HG02938 (cell line): ENCODE measurements around the gene TRABD2B.

Experiments used
- ATAC-seq: cut with Tn5 transposase; IDR thresholded peaks from one replicate; pipeline ENCODE4 v1.9.1; 2021; ENCODE audit warnings: mild to moderate bottlenecking, moderate library complexity; ENCODE audit not compliant: unreplicated experiment

TRABD2B gene

DNA sequence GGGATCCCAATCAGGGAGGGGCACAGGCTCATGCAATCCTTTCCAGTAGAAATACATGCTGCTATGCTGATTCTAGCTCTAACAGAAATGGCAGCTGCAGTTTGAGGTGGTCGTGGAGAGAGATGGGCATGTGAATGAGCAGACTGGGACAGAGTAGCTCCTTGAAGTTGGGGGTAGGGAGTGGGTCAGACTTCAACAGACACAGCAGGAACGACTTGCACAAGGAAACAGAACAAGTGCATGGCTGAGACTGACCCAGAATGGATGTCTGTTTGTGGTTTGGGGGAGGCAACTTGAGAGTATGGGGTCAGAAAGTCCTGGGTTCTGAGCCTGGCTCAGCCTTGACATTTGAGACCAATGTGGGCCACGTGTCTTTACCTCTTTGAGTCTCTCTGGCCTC lies 25.1 kb upstream of the TRABD2B start:
- ATAC-seq, result no peak

DNA sequence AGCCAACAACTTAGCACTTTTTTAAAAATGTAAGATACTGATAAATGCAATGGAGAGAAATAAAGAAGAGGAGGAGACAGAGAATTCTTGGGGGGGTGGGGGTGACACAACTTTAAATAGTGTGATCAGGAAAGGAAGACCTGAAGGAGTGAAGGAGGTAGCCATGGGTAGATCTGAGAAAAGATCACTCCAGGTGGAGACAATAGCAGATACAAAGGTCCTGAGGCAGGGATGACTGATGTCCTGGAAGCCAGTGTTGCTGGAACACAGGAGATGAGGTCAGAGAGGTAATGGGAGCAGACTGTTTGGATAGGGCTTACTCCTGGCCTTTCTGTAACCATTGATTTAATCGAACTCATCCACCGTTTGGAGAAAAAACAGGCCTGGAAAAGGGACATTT lies 24.6 kb upstream of the TRABD2B start:
- no peak for ATAC-seq

DNA sequence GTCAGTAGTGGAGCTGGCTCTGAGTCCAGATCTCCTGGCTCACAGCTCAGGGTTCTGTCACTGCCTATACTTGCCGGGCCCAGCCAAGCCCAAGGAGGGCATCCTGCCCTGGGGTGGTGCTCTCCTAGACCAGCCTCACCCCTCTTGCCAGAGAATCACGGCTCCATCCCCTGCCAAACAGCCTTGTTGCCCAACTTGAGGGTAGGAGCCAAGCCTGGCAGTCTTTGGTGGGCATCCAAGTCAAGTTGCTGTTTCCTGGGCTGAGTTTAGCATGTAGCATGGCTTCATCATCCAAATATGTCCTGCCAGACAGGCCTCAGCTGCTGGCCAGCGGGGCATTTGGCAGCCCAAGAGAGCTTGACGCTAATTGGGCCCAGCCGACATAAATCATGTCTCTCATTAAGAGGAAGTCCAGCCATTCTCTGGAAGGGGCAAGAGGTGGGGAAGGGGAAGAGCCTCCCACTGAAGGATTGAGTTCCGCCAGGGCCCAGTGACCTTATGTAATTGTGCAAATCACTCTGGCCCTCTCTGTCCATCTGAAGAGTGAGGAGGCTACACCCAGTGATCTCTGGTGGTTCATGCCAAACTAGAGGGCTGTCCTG lies 22.6 kb upstream of the TRABD2B start:
- ATAC-seq, result no peak

DNA sequence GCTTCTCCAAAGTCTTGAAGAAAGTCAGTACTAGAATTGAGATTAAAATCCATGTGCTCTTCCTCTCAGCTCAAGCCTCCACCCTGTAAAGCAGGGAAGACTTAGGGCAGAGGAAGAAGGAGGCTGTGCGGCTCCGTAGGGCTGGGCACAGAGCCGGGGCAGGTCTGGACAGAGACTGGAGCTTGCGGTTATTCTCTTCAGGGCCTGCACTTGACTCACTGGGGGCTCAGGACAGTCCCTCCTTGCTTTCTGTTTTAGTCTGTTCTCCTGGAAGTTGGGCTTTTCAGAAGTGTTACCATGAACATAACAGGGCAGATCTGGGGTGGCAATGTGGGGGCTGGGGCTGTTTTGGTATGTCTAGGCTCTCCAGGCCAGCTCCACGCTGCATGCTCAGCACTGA lies 21.6 kb upstream of the TRABD2B start:
- no peak for ATAC-seq

DNA sequence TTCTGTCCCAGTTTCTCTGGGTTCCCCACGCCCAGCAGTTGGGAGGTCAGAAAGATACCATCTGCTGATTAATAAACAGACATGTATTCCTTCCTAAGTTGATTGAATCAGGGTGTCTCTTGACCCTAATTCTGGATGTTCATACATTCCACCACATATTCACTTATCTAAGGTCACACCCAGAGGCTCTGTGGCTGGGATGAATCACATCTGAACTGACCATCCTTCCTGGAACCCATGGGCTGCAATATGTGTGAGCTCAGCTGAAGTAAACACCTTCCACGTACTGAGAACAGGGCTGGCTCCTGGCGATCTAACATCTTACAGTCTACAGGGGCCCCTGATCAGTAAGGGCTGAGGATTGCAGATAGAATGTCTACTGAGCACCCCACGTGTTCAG lies 20.5 kb upstream of the TRABD2B start:
- no peak for ATAC-seq

DNA sequence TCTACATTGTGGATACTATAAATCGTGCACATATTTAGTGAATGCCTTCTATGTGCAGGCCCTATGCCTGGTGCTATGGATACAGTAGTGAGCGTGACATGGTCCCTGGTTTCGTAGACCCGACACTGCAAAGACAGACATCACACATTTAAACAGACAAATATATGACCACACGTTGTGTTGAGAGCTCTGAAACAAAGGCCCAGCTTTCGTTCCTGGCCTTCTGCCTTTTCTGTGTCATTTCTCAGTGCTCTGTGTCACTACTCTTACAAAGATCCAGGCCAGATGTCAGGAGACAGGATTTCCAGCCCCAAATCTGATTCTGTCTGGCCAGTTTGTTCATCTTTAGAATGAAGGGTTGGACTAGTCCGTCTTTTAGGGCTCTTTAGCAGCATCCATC lies 19.3 kb upstream of the TRABD2B start:
- ATAC-seq, result no peak

DNA sequence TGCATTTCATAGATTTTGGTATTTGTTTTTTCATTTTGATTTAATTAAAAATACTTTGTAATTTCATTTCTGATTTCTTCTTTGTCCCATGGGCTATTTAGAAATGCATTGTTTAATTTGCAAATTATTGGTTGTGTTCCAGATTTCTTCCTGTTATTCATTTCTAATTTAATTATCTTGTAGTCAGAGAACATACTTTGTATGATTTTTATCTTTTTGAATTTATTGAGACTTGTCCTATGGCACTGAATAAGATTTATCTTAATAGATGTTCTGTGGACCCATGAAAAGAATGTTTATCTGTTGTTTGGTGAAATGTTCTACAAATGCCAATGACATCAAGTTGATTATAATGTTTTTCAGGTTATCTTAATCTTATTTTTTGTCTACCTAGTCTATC lies 16.1 kb upstream of the TRABD2B start:
- ATAC-seq, result no peak

DNA sequence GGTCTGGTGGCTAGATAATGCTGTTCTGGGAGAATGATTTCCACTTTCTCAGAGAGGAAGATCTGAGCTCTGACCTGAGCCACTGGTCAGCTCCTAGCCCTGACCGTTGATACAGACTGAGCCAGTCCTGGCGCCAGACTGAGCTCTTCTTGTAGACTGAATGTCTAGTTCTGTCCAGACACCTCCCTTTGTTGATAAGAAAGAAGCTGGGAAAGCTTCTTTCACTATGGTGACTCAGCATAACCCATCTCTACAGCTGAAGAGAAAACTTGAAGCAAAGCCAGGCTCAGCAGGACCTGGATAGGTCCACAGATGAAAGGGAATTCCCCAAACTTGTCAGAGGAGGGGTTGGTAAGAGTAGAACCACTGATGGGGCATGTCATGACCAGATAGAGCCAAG lies 9.9 kb upstream of the TRABD2B start:
- no peak for ATAC-seq

DNA sequence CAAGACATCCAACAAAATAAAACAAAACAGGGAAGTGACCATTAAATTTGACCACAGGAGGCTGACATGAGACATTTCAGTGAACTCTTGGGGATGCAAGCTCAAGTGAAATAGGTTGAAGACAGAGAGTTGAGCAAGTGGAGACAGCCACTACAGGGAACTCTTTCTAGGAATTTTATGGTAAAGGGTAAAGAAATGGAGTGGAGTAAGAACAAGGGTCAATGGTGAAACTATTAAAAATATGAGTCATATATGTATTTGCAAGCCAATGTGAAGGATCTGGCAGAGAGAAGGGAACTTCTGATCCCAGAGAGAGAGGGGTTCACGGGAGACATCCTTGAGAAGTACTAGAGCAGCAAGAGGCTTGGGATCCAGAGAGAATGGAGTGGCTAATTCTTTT lies 9.1 kb upstream of the TRABD2B start:
- ATAC-seq, result no peak

DNA sequence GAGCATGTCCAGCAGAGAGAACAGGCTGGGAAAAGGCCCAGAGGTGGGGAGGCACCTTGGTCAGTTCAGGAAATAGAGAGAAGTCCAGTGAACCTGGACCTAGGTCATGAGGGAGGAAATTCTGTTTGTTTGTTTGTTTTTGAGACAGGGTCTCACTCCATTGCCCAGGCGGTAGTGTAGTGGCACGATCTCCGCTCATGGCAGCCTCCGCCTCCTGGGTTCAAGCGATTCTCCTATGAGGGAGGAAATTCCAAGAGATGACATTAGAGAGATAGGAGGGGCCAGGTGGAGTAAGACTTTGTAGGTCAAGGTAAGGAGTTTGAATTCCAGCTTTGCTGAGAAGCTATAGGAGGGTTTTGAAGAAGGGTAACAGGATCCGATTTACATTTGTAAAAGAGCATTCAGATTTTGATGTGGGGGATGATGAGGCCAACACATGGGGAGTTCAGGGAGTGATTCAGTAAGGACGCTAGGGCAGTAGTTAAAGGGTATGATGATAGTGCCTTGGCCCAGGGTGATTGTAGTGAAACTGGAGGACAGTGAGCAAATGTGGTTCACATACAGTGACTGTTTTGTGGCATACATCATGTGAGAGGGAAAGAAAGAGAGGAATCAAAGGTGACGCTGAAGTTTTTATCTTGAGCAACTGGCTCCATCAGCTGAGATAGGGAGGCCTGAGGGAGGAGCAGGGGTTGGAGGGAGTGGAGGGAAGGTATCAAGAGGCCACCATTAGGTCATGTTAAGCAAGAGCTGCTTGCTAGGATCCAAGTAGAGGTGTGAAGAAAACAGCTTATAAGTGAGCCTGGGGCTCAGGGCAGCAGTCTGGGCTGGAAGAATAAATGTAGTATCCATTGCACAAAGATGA lies 8.3 kb upstream of the TRABD2B start:
- no peak for ATAC-seq

DNA sequence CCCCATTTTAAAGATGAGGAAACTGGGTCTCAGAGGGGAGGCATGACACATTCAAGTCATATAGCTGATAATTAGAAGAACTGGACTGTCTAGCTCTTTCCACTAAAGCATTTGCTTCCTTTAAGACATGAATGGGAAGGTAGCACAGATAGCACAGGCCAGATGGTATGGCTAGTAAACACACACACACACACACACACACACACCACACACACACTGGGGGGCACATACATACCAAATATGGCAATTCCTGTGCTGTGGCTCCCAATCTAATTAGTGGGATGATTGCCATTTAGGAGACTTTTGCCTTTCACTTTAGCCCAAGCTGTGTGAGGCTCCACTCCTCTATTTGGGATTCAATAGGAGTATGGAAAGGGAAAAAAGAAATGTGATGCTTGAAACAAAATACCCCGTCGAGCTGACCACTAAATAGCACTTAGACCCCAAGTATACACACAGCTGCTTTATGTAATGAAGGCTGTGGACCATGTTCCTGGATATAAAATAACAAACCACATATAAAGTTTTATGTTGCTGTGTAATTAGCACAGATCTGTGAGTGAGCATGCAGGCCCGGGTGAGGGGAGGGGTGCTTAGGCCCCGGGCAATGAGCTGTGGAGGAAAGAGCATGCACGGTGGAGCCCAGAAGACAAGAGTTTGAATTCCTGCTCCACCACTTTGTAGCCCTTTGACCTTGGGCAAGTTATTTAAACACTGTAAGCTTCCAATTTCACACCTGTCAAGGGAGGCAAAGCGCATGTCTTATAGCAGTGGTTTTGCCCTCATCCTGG lies 6.8 kb upstream of the TRABD2B start:
- ATAC-seq, result no peak

DNA sequence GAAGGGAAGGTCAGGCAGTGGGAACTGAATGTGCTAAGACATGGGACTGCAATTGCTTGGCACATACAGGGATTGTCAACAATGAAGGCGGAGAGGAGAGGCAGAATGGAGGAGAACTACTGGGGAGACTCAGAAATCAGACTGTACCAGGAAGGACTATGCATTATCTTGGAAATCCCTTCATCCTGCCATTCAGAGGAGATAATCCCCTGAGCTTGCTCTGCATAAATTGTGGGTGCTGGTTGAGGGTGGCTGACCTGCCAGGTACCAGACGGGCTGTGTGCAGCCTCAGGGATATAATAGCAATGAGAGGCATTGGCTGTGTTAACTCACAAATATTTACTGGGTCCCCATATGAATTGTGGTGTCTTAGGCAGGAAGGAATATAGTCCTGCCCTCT lies 5.0 kb upstream of the TRABD2B start:
- no peak for ATAC-seq

DNA sequence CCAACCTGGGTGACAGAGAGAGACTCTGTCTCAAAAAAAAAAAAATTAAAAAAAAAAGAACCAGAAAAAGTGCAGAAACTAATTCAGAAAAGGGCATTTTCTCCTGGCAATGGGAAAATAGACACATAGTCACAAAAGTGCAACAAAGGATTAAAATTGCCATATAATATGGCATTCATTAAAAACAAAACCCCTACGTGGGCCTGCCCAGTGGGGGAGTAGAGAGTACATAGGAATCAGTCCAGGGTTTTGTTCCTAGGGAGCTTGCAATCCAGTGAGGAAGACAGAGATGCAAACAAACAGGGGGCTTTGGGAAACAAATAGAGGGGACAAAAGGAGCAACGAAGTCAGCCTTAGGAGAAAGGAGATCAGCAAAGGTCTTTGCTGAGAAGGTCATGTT lies 4.5 kb upstream of the TRABD2B start:
- ATAC-seq, result no peak

DNA sequence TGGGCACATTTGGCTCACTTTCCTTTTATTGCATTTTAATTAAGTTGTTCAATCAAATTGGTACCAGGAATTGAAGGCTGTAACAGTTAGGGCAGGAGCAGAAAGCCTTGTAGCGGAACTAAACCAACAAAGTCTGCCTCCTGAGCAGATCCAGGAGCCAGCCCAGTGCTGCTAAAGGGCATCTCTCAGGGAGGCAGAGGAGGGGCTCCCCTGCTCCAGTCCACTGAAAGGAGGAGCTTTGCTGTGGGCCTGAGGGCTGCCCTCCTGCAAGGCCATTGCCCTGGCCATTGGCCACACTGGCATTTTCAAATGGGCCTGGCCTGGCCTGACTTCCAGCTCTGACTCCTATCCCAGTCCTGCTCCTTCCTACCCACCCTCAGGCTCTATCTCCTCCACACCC lies 3.7 kb upstream of the TRABD2B start:
- ATAC-seq, result no peak

DNA sequence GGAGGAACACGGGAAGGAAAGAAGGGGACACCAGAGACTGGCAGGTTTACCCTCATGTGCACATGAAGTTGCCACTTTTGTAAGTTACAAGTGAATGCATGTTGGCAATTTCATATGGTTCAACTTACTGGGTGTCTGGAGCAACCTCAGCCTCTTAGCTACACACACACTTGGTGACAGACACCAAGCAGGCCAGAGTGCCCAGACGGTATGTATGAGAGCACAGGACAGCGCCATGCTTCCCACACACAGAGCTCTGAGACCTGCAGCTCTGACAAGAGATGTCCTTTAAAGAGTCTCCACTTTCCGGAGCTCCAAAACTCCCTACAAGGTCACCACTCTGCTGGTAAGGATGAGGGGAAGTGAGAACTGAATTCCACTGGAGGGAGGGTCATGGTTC lies 1.9 kb upstream of the TRABD2B start:
- ATAC-seq, result no peak

DNA sequence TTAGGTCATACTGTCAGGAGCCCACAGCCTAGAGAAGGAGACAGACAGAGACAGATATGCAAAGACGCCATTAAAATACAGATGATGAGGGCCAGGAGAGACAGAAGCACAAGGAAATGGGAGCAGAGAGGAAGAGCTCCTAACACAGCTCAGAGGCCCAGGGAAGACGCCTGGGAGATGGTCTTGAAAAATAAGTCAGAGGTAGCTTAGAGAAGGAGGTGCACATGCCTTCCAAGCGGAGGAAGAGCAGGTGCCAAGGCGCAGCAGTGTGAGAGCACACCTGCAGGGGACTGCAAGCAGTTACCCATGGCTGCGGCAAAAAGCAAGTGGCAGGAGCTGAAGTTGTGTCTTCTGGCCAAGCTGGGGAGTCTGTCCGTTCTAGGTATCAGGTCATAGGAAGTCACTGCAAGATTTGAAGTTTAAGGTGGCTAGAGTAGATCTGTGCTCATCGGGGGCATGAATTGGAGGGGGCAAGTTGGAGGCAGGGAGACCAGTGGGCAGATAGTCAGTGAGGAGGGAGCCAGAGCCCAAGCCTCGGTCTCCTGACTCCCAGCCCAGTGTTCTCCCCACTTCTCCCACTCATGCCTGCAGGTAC lies 1.3 kb upstream of the TRABD2B start:
- ATAC-seq, result no peak

DNA sequence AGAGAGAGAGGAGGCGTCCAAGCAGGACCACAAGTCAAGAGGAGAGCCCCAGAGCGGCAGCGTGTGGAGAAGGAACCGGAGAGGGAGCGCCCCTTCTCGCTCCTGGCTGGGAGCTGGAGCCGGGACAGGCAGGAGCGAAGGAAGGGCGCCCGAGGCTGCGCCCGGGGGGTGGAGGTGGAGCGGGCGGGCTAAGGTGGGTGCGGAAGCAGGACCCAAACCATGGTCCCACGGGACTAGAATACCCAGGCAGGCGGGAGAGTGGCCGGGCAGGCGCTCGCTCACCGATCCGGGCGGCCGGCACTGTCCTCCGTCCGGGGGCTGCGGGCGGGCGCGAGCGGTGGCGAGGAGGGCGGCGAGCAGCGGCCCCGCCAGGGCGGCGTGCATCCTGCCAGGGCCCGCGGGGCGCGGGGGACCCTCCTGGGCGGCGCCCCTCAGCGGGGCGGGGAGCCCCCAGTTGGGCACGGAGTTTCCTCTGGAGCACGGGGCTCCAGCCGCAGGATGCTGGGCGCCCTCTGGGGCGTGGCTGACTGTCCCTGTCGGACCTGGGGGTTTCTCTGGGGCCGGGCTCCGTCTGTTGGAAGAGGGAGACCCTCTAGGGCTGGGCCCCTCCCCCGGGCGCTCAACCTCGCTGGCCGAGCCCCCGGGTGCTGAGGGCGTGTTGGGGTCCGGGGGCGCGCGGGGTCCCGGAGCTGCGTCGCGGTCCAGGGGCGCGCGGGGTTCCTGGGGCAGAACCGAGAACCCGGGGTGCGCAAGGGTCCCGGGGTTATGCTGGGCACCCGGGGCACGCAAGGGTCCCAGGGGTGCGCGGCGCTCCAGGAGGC lies 569 bp downstream of the TRABD2B start:
- ATAC-seq, result no peak

DNA sequence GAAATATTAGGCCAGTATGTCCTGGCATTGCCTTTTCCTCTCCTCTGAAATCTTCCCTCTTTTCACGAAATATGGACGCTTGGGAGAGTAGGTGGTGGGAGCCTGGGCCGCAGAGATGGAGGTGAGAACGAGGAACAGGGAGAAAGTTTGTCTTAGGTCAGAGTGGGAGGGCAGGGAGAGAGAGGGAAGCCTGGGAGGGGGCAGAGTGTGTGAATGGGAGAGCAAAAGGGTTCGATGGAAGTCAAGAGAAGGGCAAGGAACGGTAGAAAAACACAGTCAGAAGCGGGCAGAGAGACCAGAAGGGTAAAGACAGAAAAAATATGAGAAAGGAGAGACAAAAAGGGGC lies 1.2 kb downstream of the TRABD2B start:
- no peak for ATAC-seq

DNA sequence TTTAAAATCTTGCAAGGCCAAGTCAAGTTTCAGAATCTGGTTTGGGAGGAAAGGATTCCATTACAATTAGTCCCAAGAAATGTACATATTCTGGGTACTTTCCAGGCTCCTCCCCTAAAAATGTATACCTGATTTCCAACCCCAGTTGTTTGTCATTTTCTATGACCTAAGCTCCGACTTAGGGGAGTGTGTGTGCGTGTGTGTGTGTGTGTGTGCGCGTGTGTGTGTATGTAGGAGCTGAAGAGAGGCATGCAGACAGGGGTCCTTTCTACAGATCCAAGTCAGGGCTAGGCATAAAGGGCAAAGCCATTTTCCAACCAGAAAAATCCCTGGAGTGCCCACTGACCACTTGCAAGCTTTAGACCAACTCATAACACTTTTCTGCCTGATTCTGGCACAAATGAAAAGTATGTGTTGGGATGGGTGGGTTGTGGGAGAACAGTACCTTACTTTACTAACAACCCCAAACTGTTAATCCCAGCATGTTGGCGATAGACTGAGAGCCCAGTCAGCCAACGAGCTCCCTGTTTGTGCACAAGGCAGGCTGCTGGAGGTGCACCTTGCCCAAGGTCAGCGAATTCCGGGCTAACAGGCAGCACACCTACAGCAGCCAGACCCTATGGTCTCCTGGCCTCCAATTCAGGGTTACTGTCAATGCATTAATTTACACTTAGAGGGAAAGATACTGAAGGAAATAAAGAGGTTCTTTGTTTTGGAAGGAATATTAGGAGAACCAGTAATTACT lies 1.7 kb downstream of the TRABD2B start:
- ATAC-seq, result no peak
